Fibroblast of villous mesenchyme (primary cell): ENCODE measurements around the gene ALK. TPM values are rescaled to one million over a fixed set of nuclear protein-coding genes. Genes with fewer than 3 reads are reported as not detected.

Experiments
- DNase-seq: peaks from one replicate; pipeline ENCODE4 v3.0.0-alpha.2; 2010; ENCODE audit warnings: low read depth
- H3K4me3 ChIP-seq: 2 replicates; pipeline ENCODE4 v1.5.1; 2011; ENCODE audit warnings: low read depth, mild to moderate bottlenecking, low read length
- total RNA-seq: library from RNA; depleted of rRNA; stranded (reverse); fragments of >200 nt; gene quantifications from 2 replicates; pipeline ENCODE4 v1.2.3, GENCODE V29; 2012
- TF ChIP-seq, protein P1 (sequence below): IDR thresholded peaks from 2 replicates; pipeline ENCODE4 v1.5.1; 2012; ENCODE audit warnings: low read depth, mild to moderate bottlenecking, low read length; ENCODE audit not compliant: insufficient read depth

The ALK gene
- total RNA-seq, 1 donor: not detected

DNA sequence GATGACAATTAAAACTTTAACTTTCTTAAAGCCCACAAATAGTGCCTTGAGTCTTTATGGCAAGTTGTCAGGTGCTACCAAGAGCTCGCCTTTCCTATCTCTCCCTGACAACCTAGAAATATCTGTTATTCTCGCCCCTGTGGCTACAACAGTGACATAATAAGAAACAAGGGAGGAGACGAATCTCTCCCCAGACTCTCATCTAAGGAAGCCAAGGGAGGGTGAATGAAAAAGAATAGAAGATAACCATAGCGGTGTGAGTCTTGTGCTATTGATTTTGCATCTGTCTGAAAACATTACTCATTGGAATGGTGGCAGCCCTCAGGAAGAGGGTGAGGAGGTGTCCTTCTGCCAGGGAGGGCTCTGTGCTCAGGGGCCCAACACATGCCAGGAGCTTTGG lies 114.3 kb downstream of the ALK start:
- TF ChIP-seq, protein P1, sequence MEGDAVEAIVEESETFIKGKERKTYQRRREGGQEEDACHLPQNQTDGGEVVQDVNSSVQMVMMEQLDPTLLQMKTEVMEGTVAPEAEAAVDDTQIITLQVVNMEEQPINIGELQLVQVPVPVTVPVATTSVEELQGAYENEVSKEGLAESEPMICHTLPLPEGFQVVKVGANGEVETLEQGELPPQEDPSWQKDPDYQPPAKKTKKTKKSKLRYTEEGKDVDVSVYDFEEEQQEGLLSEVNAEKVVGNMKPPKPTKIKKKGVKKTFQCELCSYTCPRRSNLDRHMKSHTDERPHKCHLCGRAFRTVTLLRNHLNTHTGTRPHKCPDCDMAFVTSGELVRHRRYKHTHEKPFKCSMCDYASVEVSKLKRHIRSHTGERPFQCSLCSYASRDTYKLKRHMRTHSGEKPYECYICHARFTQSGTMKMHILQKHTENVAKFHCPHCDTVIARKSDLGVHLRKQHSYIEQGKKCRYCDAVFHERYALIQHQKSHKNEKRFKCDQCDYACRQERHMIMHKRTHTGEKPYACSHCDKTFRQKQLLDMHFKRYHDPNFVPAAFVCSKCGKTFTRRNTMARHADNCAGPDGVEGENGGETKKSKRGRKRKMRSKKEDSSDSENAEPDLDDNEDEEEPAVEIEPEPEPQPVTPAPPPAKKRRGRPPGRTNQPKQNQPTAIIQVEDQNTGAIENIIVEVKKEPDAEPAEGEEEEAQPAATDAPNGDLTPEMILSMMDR: no peak
- DNase-seq: no peak
- H3K4me3 ChIP-seq: no peak overlapping the region

GRCh38 chr2:29806461-29806860 lies 114.9 kb downstream of the ALK start:
- no peak overlapping the region for H3K4me3 ChIP-seq
- DNase-seq: no peak
- TF ChIP-seq, protein P1: no peak

- TF ChIP-seq, protein P1: no peak
- H3K4me3 ChIP-seq: no peak overlapping the region
- DNase-seq: no peak
These were observed 116.7 kb downstream of the ALK start for GRCh38 chr2:29804671-29805070.

DNA sequence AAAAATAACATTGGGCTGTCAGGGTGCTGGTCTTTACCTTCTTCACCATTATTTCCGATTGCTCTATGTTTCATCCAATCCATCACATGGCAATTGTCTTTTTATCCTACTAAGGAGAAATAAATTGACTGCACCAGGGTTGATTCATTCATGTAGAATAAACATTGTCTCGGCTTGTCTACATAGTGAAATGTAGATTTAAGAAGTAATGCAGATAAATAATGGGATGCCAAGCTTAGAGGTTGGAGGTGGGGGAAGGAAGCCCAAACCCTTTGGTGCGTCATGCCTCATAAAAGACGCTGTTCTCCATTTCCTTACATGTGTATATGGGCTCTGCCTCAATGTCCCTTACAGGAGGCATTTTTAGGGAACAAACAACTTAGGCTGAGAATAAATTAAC lies 117.8 kb downstream of the ALK start:
- TF ChIP-seq, protein P1: no peak
- H3K4me3 ChIP-seq: no peak overlapping the region

GRCh38 chr2:29802986-29803385 lies 118.4 kb downstream of the ALK start:
- H3K4me3 ChIP-seq: no peak overlapping the region
- no peak for DNase-seq
- TF ChIP-seq, protein P1: no peak

More for the DNA sequence above, 117.8 kb downstream of the ALK start:
- DNase-seq: no peak

GRCh38 chr2:29799628-29800027 lies 121.8 kb downstream of the ALK start:
- H3K4me3 ChIP-seq: no peak overlapping the region
- DNase-seq: no peak
- TF ChIP-seq, protein P1: no peak

- no peak overlapping the region for H3K4me3 ChIP-seq
- no peak for DNase-seq
- TF ChIP-seq, protein P1: no peak
These were observed 123.5 kb downstream of the ALK start for GRCh38 chr2:29797916-29798315.
